Psoas muscle (tissue), 8 donors: Measurements from ENCODE around the gene GRK1. TPM values are rescaled to one million over a fixed set of nuclear protein-coding genes. Genes with fewer than 3 reads are reported as not detected.

Experiments used
- ATAC-seq, 4 donors: fragments of 200-7000 bp; cut with Tn5 transposase; one replicate each; pipeline ENCODE4 v1.9.1; 2020; ENCODE audit warnings: moderate library complexity in 3 of 4, mild to moderate bottlenecking in 2 of 4
- DNase-seq, 2 donors: peaks; one replicate each; pipeline ENCODE4 v3.0.0-alpha.2; 2020
- H3K27ac ChIP-seq: fragments of 200-600 bp; one replicate; pipeline ENCODE4 v1.8.0; 2022
- H3K27me3 ChIP-seq, 3 donors: fragments of 200-600 bp in 1 of 3; one replicate each; pipeline versions ENCODE4 v1.6.1 to v1.8.0; 2013 to 2022; ENCODE audit warnings: low read length in 2 of 3, mild to moderate bottlenecking in 2 of 3, moderate library complexity in 1 of 3; ENCODE audit not compliant: insufficient read depth in 3 of 3
- H3K36me3 ChIP-seq, 2 donors: fragments of 200-600 bp in 1 of 2; one replicate each; pipeline versions ENCODE4 v1.6.1 to v1.8.0; 2013 to 2022; ENCODE audit warnings: low read depth in 1 of 2, mild to moderate bottlenecking in 1 of 2, moderate library complexity in 1 of 2; ENCODE audit not compliant: insufficient read depth in 1 of 2
- H3K4me1 ChIP-seq: fragments of 200-600 bp; one replicate; pipeline ENCODE4 v1.8.0; 2022
- H3K4me3 ChIP-seq: fragments of 200-600 bp; one replicate; pipeline ENCODE4 v1.8.0; 2022; ENCODE audit warnings: mild to moderate bottlenecking
- H3K9me3 ChIP-seq: fragments of 200-600 bp; one replicate; pipeline ENCODE4 v1.8.0; 2022
- WGBS, 3 donors: extraction: QIAGEN DNeasy Blood & Tissue Kit; methylation state at CpG; one replicate each; pipeline versions ENCODE4 v1.1.6 to v1.1.7; 2013; 5-methylcytosine and 5-hydroxymethylcytosine counted together
- intact Hi-C, 2 donors: fragments of 100-400 bp; cut with DNase I; formaldehyde crosslinking; loops; one replicate each; pipeline versions ENCODE4 v1.11.0 to v1.14.2; 2022
- polyA plus RNA-seq, 3 donors: library from polyadenylated mRNA; stranded (reverse); fragments of 200-250 nt; gene quantifications; one replicate each; pipeline ENCODE4 v1.2.3, GENCODE V29; 2013
- total RNA-seq, 4 donors: library from RNA; stranded (reverse); fragmentation: NEBNext Ultra II Directional in 2 of 4; extraction: Animal tissue kit (Norgen Biotek cat#: 25700) in 2 of 4; gene quantifications; one replicate each; pipeline versions ENCODE4 v1.2.1 to v1.2.4, GENCODE V29; 2021 to 2023
- TF ChIP-seq, protein P1 (sequence below): fragments of 200-600 bp; IDR thresholded peaks from one replicate; pipeline ENCODE4 v1.8.0; 2022; ENCODE audit warnings: antibody characterized with exemption
- donor health status: healthy with polysubstance abuse.
- donor health status: DM: no; HTN: no; CAD: no; lungs with moderate emphysema.
- donor health status: Bipolar disorder and iron deficiency.
- donor health status: healthy.
- donor health status: DM: yes; HTN: yes; CAD: no.
- donor health status: DM: no; HTN: no; CAD: no.
- donor health status: DM: no; HTN: no; CAD: no.
- donor health status: DM: yes; HTN: yes; CAD: no.

GRK1 gene
- total and polyA plus RNA-seq, 7 donors: 0.10 TPM; not detected in 6

DNA sequence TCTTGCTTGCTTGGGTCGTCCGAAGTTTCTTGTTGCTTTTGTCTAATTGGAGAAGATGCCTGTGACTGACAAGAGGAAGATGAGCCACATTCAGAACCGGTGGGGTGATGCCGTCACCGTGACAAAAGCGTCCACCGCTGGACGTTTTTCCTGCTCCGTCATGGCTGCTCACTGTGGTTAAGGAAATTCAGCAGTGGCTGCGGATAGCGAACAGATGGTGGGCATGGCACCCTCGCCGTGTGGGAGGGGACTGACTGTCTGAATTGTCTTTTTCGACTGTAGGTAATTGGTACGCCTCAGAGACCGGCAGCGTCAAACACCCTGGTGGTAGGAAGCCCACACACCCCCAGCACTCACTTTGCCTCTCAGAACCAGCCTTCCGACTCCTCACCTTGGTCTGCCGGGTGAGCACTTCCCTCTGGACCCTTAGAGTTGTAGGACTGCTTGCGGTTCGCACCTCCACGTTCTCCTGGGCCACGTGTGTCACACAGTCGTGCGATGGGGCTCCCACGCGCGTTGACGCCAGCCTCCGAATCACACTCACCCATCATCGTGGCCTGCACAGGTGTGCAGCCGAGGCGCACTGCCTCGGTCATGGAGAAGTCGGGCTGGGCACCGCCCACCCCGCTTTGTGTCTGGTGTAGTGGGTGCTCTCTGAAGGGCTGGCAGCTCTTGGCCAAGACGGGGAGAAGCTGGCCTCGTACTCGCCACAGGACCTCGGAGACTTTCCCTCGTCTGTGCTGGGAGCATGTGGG, 35.5 kb upstream of the GRK1 start:
- Histone ChIP-seq H3K27me3 (no peaks in the 10 kb centered on the region), H3K27ac (no peak overlapping the region), H3K4me1 (no peaks in the 10 kb centered on the region), H3K4me3 (no peak overlapping the region), H3K9me3 (no peaks in the 10 kb centered on the region), H3K36me3 (peaks cover 5 to 47% of the 10 kb centered on the region in 2 donors)
- TF ChIP-seq, protein P1, sequence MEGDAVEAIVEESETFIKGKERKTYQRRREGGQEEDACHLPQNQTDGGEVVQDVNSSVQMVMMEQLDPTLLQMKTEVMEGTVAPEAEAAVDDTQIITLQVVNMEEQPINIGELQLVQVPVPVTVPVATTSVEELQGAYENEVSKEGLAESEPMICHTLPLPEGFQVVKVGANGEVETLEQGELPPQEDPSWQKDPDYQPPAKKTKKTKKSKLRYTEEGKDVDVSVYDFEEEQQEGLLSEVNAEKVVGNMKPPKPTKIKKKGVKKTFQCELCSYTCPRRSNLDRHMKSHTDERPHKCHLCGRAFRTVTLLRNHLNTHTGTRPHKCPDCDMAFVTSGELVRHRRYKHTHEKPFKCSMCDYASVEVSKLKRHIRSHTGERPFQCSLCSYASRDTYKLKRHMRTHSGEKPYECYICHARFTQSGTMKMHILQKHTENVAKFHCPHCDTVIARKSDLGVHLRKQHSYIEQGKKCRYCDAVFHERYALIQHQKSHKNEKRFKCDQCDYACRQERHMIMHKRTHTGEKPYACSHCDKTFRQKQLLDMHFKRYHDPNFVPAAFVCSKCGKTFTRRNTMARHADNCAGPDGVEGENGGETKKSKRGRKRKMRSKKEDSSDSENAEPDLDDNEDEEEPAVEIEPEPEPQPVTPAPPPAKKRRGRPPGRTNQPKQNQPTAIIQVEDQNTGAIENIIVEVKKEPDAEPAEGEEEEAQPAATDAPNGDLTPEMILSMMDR: no peak
- intact Hi-C loops: no loop called here
- ATAC-seq: no peak
- 92 to 96% (median 93%) methylated on average over 34 to 42 of the region's 42 CpGs for WGBS, 3 donors
- peak in 1 of 2 donors; percentile 31 for DNase-seq

DNA sequence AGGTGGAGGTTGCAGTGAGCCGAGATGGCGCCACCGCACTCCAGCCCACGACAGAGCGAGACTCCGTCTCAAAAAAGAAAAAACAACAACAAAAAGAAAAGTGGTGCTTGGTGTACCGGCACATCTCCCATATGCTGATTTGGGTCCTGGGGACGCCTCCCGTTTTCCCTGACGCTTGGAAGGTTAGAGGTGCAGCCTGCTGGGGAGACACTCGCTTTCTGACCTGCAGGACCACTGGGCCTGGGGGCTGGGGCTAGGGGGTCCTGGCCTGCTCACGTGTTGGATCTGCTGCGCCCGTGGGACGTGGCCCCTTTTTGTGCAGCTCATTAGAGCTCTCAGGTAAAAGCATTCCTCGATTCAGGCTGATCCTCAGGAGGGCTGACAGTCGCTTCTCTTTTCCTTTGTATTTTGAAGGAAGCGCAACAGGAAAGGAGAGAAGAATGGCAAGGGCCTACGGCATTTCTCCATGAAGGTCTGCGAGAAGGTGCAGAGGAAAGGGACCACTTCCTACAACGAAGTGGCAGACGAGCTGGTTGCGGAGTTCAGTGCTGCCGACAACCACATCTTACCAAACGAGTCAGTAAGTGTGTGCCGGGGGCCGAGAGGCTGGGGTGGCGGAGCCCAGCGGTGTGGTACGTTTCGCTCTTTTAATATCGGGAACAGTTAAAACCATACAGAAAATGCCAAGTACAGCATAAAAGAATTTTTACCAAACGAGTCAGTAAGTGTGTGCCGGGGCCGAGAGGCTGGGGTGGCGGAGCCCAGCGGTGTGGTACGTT, 34.1 kb upstream of the GRK1 start:
- DNase-seq: peak in 1 of 2 donors; percentile 19
- 94 to 95% (median 95%) methylated on average over 38 of the region's 38 CpGs for WGBS, 3 donors
- peaks cover 9 to 61% of the 10 kb centered on the region in 2 donors for H3K36me3 ChIP-seq

GRCh38 chr13:113633485-113633873, 33.5 kb upstream of the GRK1 start:
- DNase-seq (peak in 1 of 2 donors; percentile 20), ATAC-seq (no peak)
- intact Hi-C loops: no loop called here
- H3K27ac ChIP-seq: no peak overlapping the region
- H3K4me1 ChIP-seq: no peaks in the 10 kb centered on the region
- WGBS, 3 donors: 91 to 95% (median 95%) methylated on average over 18 of the region's 18 CpGs
- no peaks in the 10 kb centered on the region for H3K9me3 ChIP-seq
- H3K4me3 ChIP-seq: no peak overlapping the region
- TF ChIP-seq, protein P1: no peak
- no peaks in the 10 kb centered on the region for H3K27me3 ChIP-seq
- peaks cover 9 to 67% of the 10 kb centered on the region in 2 donors for H3K36me3 ChIP-seq

More for the DNA sequence above, 34.1 kb upstream of the GRK1 start:
- intact Hi-C loops: no loop called here
- Histone ChIP-seq H3K9me3 (no peaks in the 10 kb centered on the region), H3K4me3 (no peak overlapping the region), H3K4me1 (no peaks in the 10 kb centered on the region), H3K27ac (no peak overlapping the region), H3K27me3 (no peaks in the 10 kb centered on the region)
- TF ChIP-seq, protein P1: no peak
- no peak for ATAC-seq

GRCh38 chr13:113634279-113635047, 32.6 kb upstream of the GRK1 start:
- no peak overlapping the region for H3K4me3 ChIP-seq
- no peaks in the 10 kb centered on the region for H3K27me3 ChIP-seq
- DNase-seq (no peak), ATAC-seq (no peak)
- H3K36me3 ChIP-seq: peaks cover 9 to 75% of the 10 kb centered on the region in 2 donors
- no peaks in the 10 kb centered on the region for H3K4me1 ChIP-seq
- no peaks in the 10 kb centered on the region for H3K9me3 ChIP-seq
- 95 to 98% (median 97%) methylated on average over 16 of the region's 16 CpGs for WGBS, 3 donors
- intact Hi-C loops: no loop called here
- H3K27ac ChIP-seq: no peak overlapping the region
- TF ChIP-seq, protein P1: no peak
